ENCODE measurements around the gene STPG2.

The STPG2 gene

GRCh38 chr4:97513917-97514316, 629.4 kb downstream of the STPG2 start:
- H3K9me3 ChIP-seq = no peaks in the 10 kb centered on the region
- no peak for DNase-seq
- no peak for TF ChIP-seq CTCF (IDR thresholded peaks at IDR 0.05; ENCODE audit: low read depth, low read length)
- H3K27me3 ChIP-seq = no peaks in the 10 kb centered on the region
- no peaks in the 10 kb centered on the region for H3K4me1 ChIP-seq
- H3K4me3 ChIP-seq (ENCODE audit: low read depth, low read length) = no peak overlapping the region
- H3K36me3 ChIP-seq = no peaks in the 10 kb centered on the region
